DMS53 treated with DMSO at 0.1 percent for 48 hours (cell line): ENCODE data around the gene SCUBE1.

ENCODE experiments used
- DNase-seq: peaks from one replicate; lab custom pipeline; 2025; ENCODE audit not compliant: unreplicated experiment; lab: John Stamatoyannopoulos, UW

SCUBE1 gene

GRCh38 chr22:43329061-43329460 lies 14.1 kb downstream of the SCUBE1 start:
- DNase-seq, result no peak

- DNase-seq, result no peak
These were observed 16.1 kb downstream of the SCUBE1 start for GRCh38 chr22:43327157-43327438.

GRCh38 chr22:43326331-43327156 lies 16.6 kb downstream of the SCUBE1 start:
- DNase-seq, result no peak

- no peak for DNase-seq
These were observed 18.0 kb downstream of the SCUBE1 start for GRCh38 chr22:43325176-43325575.

- DNase-seq, result no peak
These were observed 21.9 kb downstream of the SCUBE1 start for GRCh38 chr22:43320943-43321900.

- no peak for DNase-seq
These were observed 23.3 kb downstream of the SCUBE1 start for GRCh38 chr22:43319661-43320486.

- no peak for DNase-seq
These were observed 25.9 kb downstream of the SCUBE1 start for GRCh38 chr22:43317239-43317638.

GRCh38 chr22:43315687-43316217 lies 27.4 kb downstream of the SCUBE1 start:
- no peak for DNase-seq

- no peak for DNase-seq
These were observed 28.6 kb downstream of the SCUBE1 start for GRCh38 chr22:43314611-43315010.

- no peak for DNase-seq
These were observed 29.2 kb downstream of the SCUBE1 start for GRCh38 chr22:43313890-43314474.

GRCh38 chr22:43313244-43313889 lies 29.8 kb downstream of the SCUBE1 start:
- DNase-seq, result no peak

GRCh38 chr22:43312608-43313007 lies 30.6 kb downstream of the SCUBE1 start:
- DNase-seq, result no peak

GRCh38 chr22:43310798-43311197 lies 32.4 kb downstream of the SCUBE1 start:
- no peak for DNase-seq

- DNase-seq, result no peak
These were observed 32.9 kb downstream of the SCUBE1 start for GRCh38 chr22:43310311-43310710.

GRCh38 chr22:43308836-43309235 lies 34.3 kb downstream of the SCUBE1 start:
- DNase-seq, result no peak

- no peak for DNase-seq
These were observed 34.9 kb downstream of the SCUBE1 start for GRCh38 chr22:43308060-43308830.

GRCh38 chr22:43305806-43306205 lies 37.4 kb downstream of the SCUBE1 start:
- DNase-seq, result no peak

- no peak for DNase-seq
These were observed 38.2 kb downstream of the SCUBE1 start for GRCh38 chr22:43304831-43305590.

GRCh38 chr22:43303751-43304150 lies 39.4 kb downstream of the SCUBE1 start:
- no peak for DNase-seq
